GM06990 (cell line): ENCODE measurements around the gene IP6K1.
A peak's percentile ranks its signal among the peaks of the same experiment; 100 is the strongest.

Experiments
- DNase-seq: peaks from one replicate; pipeline ENCODE4 v3.0.0-alpha.2; 2011; ENCODE audit not compliant: insufficient read length; ENCODE audit errors: extremely low read depth
- H3K27me3 ChIP-seq: replicated peaks from 2 replicates; pipeline ENCODE4 v1.6.0; 2011; ENCODE audit warnings: low read length; ENCODE audit not compliant: control insufficient read depth, insufficient read depth
- H3K36me3 ChIP-seq: 2 replicates; pipeline ENCODE4 v1.5.1; 2011; ENCODE audit warnings: low read length; ENCODE audit not compliant: control insufficient read depth, insufficient read depth
- H3K4me3 ChIP-seq: replicated peaks from 2 replicates; pipeline ENCODE4 v1.5.1; 2011; ENCODE audit warnings: low read depth, mild to moderate bottlenecking, control low read depth, low read length
- CTCF ChIP-seq: IDR thresholded peaks from 2 replicates; pipeline ENCODE4 v1.5.1; 2011; ENCODE audit warnings: low read length, control low read depth, mild to moderate bottlenecking, inconsistent platforms; ENCODE audit not compliant: insufficient read depth, poor library complexity, severe bottlenecking

Gene IP6K1

GRCh38 chr3:49721896-49722781 lies 64.2 kb downstream of the IP6K1 start:
- Histone ChIP-seq H3K36me3 (peaks cover 29% of the 10 kb centered on the region), H3K4me3 (peak overlapping the region; percentile 99), H3K27me3 (no peaks in the 10 kb centered on the region)
- no peak for TF ChIP-seq CTCF
- DNase-seq: peak; percentile 17

DNA sequence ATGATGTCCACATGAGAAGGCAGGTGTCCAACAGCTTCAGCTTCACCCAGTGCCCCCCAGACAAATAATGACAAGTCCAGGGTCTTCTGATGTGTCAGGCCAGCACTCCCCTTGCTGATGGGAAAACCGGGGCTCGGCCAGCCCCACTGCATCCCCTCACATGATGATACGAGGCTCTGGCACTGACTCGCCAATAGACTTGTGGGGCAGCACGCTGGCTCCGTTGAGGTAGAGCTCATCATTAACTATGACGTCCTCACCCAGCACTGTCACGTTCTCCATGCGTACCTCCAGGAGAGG lies 64.8 kb downstream of the IP6K1 start:
- Histone ChIP-seq H3K4me3 (no peak overlapping the region), H3K36me3 (peaks cover 29% of the 10 kb centered on the region), H3K27me3 (no peaks in the 10 kb centered on the region)
- DNase-seq: no peak
- TF ChIP-seq CTCF: no peak

DNA sequence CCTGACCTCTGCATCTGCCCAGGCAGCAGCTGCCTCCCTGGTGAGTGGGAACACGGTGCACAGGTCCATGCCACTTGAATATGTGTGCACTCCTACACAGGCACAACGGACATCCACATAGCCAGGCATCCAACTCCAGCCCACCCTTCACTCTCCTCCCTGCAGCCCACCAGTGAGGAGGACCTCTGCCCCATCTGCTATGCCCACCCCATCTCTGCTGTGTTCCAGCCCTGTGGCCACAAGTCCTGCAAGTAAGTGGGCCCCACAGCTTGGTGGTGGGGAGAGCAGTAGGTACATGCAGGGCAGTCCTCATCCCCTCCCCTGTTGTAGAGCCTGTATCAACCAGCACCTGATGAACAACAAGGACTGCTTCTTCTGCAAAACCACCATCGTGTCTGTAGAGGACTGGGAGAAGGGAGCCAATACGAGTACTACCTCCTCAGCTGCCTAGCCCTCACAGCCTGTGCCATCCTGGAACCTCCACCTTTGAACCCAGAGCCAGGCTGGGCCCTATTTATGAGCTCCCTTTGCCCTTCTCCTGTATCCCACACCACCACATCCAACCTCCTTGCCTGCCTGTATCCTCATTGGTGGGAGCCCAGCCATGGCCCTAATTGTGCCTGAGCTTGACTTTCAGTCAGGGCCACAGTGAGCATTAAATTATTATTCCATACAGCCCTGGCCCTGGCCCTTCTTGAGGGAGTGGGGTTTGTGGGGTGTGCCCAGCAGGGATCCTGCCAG lies 65.3 kb downstream of the IP6K1 start:
- no peak for TF ChIP-seq CTCF
- no peak overlapping the region for H3K4me3 ChIP-seq
- DNase-seq: no peak
- H3K36me3 ChIP-seq: peaks cover 29% of the 10 kb centered on the region
- no peaks in the 10 kb centered on the region for H3K27me3 ChIP-seq

DNA sequence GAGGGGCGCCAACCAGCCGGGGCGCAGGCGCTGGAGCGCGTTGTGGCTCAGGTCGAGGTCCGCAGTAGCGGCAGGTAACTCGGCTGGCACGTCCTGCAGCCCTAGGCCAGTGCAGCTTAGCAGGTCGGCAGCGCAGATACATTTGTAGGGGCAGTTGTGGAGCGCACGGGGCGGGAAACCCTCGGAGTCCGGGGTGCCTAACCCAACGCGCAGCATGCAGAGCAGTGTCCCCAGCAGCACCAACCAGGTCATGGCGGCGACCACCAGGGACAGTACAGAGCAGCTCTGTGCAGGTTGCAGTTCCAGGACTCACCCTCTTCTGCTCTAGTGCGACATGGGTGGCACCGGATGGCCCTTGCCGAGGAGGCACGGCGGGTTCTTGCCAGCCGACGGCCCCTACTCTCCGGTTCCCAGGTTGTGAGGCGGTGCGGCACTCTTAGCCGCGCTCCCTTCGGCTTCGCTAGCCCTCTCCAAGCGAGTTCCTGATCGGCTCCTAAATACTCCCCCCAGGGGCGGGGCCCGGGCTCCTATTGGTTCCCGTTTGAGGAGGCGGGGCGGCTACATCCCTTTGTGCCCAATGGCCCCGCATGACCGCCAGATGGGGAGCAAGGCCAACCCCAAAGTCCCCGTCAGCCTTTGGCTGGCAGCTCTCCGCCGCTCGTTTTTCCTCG lies 67.0 kb downstream of the IP6K1 start, which contains the start of gene AMIGO3:
Gene AMIGO3 (minus strand): TSS at position 471 of the 671 bp plus-strand sequence. CDS start 219 bp downstream, at position 252.
- H3K36me3 ChIP-seq: peaks cover 30% of the 10 kb centered on the region
- H3K4me3 ChIP-seq: peak within 1 kb of the TSS; percentile 67
- peak; percentile 63 for TF ChIP-seq CTCF
- H3K27me3 ChIP-seq: no peaks in the 10 kb centered on the region
- DNase-seq: peak; percentile 88

DNA sequence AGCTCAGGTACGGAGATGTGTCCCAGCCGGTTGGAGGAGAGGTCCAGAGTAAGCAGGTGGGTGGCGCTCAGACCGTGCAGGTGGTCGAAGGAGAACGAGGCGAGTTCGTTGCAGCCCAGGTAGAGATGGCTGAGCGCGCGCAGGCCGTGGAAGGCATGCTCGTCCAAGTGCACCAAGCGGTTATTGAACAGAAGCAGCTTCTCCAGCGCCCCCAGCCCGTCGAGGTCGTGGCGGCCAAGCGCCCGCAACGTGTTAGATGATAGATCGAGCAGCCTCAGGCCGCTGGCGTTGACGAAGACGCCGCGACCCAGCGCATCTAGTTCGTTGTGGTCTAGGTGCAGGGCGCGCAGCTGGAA lies 67.5 kb downstream of the IP6K1 start:
- DNase-seq: peak; percentile 52
- Histone ChIP-seq H3K36me3 (peaks cover 30% of the 10 kb centered on the region), H3K27me3 (no peaks in the 10 kb centered on the region), H3K4me3 (peak overlapping the region; percentile 67)
- TF ChIP-seq CTCF: no peak
